ENCODE measurements around the gene FAM13A.

GRCh38 chr4:88955580-88956380, 101.2 kb downstream of the FAM13A start:
- no peak for TF ChIP-seq POLR2A (IDR thresholded peaks at IDR 0.05)
- TF ChIP-seq, protein P1, sequence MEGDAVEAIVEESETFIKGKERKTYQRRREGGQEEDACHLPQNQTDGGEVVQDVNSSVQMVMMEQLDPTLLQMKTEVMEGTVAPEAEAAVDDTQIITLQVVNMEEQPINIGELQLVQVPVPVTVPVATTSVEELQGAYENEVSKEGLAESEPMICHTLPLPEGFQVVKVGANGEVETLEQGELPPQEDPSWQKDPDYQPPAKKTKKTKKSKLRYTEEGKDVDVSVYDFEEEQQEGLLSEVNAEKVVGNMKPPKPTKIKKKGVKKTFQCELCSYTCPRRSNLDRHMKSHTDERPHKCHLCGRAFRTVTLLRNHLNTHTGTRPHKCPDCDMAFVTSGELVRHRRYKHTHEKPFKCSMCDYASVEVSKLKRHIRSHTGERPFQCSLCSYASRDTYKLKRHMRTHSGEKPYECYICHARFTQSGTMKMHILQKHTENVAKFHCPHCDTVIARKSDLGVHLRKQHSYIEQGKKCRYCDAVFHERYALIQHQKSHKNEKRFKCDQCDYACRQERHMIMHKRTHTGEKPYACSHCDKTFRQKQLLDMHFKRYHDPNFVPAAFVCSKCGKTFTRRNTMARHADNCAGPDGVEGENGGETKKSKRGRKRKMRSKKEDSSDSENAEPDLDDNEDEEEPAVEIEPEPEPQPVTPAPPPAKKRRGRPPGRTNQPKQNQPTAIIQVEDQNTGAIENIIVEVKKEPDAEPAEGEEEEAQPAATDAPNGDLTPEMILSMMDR (IDR thresholded peaks at IDR 0.05) = no peak

Measured in uterus (tissue), 2 donors.